Mesothelial cell of epicardium (in vitro differentiated cells): ENCODE measurements around the gene USP22. TPM values are rescaled to one million over a fixed set of nuclear protein-coding genes. Genes with fewer than 3 reads are reported as not detected.

ENCODE experiments used
- DNase-seq, 2 experiments: peaks; one replicate each; pipeline ENCODE4 v3.0.0; 2021; ENCODE audit warnings: low spot score in 2 of 2; ENCODE audit not compliant: unreplicated experiment in 2 of 2
- H3K27ac Mint-ChIP-seq: 2 replicates; pipeline ENCODE4 v1.8.0; 2021; ENCODE audit warnings: mixed read lengths
- H3K27me3 Mint-ChIP-seq: 2 replicates; pipeline ENCODE4 v1.8.0; 2021; ENCODE audit warnings: low read depth, mixed read lengths
- H3K36me3 Mint-ChIP-seq: 2 replicates; pipeline ENCODE4 v1.8.0; 2021; ENCODE audit warnings: mixed read lengths
- H3K4me1 Mint-ChIP-seq: 2 replicates; pipeline ENCODE4 v1.8.0; 2021; ENCODE audit warnings: mixed read lengths
- H3K4me3 Mint-ChIP-seq: 2 replicates; pipeline ENCODE4 v1.8.0; 2021; ENCODE audit warnings: mild to moderate bottlenecking, moderate library complexity, mixed read lengths
- H3K9me3 Mint-ChIP-seq: 2 replicates; pipeline ENCODE4 v1.8.0; 2021; ENCODE audit warnings: mixed read lengths
- total RNA-seq: library from RNA; stranded (reverse); gene quantifications from 3 replicates; pipeline ENCODE4 v1.2.1, GENCODE V29; 2021
- TF ChIP-seq, protein P1 (sequence below): fragments of 200-600 bp; sonication (generic); IDR thresholded peaks from one replicate; pipeline ENCODE4 v1.5.0; 2021; ENCODE audit warnings: antibody characterized with exemption; ENCODE audit not compliant: unreplicated experiment

Gene USP22
- total RNA-seq, 1 donor from 2014 or later, result 348 TPM

DNA sequence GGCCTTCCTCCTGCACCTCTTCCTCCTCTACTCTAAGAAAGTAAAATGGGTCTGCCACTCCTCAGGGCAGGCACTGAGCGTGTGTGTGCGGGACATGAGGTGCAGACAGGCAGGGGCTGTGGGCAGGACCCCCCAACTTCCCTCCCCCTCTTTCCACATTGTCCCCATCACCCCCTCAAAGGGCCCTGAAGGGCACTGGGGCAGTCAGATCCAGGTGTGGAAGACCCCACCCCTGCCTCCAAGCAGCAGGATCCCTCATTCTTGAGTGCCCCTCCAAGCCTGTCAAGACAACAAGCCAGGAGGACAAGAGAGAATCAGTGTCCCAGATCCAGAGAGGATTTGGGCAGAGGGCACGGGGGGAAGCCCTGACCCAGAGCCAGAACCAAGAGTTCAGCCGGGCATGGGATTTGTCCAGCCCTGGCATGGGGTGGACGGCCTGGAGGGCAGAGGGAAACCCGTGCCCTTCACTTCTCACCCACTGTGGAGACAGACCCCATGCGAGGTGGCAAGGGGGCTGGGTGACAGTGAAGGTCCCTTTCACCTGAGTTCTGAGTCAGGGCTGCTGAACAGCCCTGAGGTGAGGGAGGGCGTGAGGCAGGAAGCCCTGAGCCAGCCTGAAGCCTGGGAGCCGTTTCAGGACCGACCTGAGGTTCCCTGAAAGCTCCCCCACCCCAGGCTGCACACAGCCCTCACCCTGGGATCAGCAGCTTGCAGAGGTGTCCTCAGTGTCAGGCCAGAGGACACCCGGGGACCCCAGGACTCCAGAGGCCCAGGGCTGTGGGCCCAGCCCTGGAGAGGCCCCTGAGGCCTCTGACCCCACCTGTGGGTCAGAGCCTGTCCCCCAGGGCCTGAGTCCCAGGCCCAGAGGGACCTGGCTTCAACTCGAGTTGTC, 45.8 kb downstream of the USP22 start:
- Mint-ChIP-seq H3K27me3 (no peaks in the 10 kb centered on the region), H3K9me3 (no peaks in the 10 kb centered on the region), H3K4me1 (peaks cover 15% of the 10 kb centered on the region), H3K4me3 (no peak overlapping the region), H3K36me3 (peaks cover 10% of the 10 kb centered on the region), H3K27ac (peak overlapping the region; percentile 53)
- no peak for DNase-seq
- TF ChIP-seq, protein P1, sequence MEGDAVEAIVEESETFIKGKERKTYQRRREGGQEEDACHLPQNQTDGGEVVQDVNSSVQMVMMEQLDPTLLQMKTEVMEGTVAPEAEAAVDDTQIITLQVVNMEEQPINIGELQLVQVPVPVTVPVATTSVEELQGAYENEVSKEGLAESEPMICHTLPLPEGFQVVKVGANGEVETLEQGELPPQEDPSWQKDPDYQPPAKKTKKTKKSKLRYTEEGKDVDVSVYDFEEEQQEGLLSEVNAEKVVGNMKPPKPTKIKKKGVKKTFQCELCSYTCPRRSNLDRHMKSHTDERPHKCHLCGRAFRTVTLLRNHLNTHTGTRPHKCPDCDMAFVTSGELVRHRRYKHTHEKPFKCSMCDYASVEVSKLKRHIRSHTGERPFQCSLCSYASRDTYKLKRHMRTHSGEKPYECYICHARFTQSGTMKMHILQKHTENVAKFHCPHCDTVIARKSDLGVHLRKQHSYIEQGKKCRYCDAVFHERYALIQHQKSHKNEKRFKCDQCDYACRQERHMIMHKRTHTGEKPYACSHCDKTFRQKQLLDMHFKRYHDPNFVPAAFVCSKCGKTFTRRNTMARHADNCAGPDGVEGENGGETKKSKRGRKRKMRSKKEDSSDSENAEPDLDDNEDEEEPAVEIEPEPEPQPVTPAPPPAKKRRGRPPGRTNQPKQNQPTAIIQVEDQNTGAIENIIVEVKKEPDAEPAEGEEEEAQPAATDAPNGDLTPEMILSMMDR, result no peak

DNA sequence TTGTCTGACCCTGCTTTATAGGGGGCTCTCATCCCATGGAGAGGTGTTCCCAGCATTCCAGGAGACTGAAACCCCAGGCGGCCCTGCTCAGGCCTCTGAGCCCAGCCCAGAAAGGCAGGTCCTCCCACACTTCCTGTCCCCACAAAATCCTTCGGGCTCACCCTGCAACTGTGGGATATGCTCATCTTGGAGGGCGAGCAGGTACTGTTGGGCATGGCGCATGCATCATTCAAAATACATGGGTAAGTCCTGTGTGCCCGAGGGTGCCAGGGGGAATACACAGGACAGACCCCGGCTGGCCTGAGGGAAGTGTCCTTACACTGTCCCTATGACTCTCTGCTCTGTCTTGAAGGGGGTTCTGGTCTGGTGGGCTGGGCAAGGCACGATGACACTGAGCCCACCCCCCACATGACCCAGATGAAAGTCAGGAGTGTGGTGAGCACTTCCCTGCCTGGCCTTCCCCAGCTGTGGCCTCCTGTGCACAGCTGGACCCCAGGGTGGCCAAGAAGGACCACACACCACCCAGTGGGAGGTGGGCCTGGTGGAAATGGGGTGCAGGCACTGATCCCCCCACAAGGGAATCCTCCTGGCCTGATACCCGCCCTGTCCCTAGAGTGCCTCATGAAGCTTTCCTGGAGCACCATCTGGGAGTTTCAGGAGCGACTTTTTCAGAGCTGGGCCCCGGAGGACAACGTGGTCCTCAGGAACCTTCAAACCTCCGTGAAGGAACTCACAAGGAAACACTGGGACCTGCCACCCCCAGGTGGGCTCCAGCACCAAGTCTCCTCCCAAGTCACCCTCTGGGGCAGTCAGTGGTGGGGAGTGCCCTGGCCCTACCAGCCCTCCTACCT, 46.7 kb downstream of the USP22 start:
- peaks cover 15% of the 10 kb centered on the region for H3K4me1 Mint-ChIP-seq
- peaks cover 4% of the 10 kb centered on the region for H3K36me3 Mint-ChIP-seq
- no peaks in the 10 kb centered on the region for H3K27me3 Mint-ChIP-seq
- H3K9me3 Mint-ChIP-seq, result no peaks in the 10 kb centered on the region
- no peak overlapping the region for H3K4me3 Mint-ChIP-seq
- DNase-seq, result no peak
- TF ChIP-seq, protein P1, result no peak
- H3K27ac Mint-ChIP-seq, result peak overlapping the region; percentile 53

GRCh38 chr17:20995164-20995872, 47.5 kb downstream of the USP22 start:
- no peak overlapping the region for H3K4me3 Mint-ChIP-seq
- H3K4me1 Mint-ChIP-seq, result peaks cover 16% of the 10 kb centered on the region
- H3K27ac Mint-ChIP-seq, result no peak overlapping the region

DNA sequence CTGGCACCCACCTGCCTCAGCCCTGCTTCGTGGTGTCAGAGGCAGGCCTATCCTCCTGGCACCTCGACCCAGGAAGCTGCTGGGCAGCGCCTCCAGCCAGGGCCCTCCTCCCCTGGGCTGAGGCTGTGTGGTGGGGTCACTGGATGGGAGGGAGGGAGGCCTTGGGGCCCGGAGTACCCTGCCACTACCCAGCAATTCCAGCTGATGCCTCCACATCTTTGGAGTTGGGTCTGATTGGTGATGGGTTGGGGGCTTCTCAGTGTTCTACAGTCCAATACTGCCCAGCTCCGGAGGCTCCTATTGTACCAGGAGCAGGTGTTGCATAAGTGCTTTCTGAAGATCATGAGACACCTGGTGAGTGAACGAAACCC, 48.0 kb downstream of the USP22 start:
- TF ChIP-seq, protein P1, result no peak

More at GRCh38 chr17:20995164-20995872, 47.5 kb downstream of the USP22 start:
- no peaks in the 10 kb centered on the region for H3K9me3 Mint-ChIP-seq
- H3K27me3 Mint-ChIP-seq, result no peaks in the 10 kb centered on the region
- TF ChIP-seq, protein P1, result no peak
- H3K36me3 Mint-ChIP-seq, result peaks cover 4% of the 10 kb centered on the region
- no peak for DNase-seq

More for the DNA sequence above, 48.0 kb downstream of the USP22 start:
- H3K27ac Mint-ChIP-seq, result no peak overlapping the region
- H3K36me3 Mint-ChIP-seq, result peaks cover 4% of the 10 kb centered on the region
- no peak for DNase-seq
- no peaks in the 10 kb centered on the region for H3K9me3 Mint-ChIP-seq
- H3K4me3 Mint-ChIP-seq, result no peak overlapping the region
- H3K4me1 Mint-ChIP-seq, result peaks cover 19% of the 10 kb centered on the region
- no peaks in the 10 kb centered on the region for H3K27me3 Mint-ChIP-seq
